ENCODE measurements around the gene CD99.

GRCh38 chrX:2748171-2748814, 57.2 kb downstream of the CD99 start:
- TF ChIP-seq CTCF (optimal IDR thresholded peaks at IDR 0.05 in 1 of 3, IDR thresholded peaks at IDR 0.05 in 1 of 3, conservative IDR thresholded peaks at IDR 0.05 in 1 of 3; ENCODE audit: extremely low read depth in 1 of 3, insufficient read depth in 2 of 3, low read length in 3 of 3) (no peak), EZH2 (IDR thresholded peaks at IDR 0.05; ENCODE audit: low read length) (no peak)
